Stimulated activated CD8-positive, alpha-beta memory T cell treated with anti-CD3 and anti-CD28 coated beads, Interleukin-7, amount 100 ng/mL, for 48 hours (primary cell): ENCODE data around the gene DNAH11.
"Not testable (repeated sequence)": the region's sequence is repeated elsewhere in the genome, so short reads cannot be mapped to it uniquely, and the experiment has no call there.

Experiments used
- DNase-seq, 2 donors: peaks; one replicate each; pipeline ENCODE4 v3.0.0-alpha.2; 2020; ENCODE audit warnings: low read depth in 1 of 2; ENCODE audit errors: extremely low read depth in 1 of 2

The DNAH11 gene

GRCh38 chr7:21542891-21543527 lies at the start of gene DNAH11:
Gene DNAH11, plus strand, starts transcription at chr7:21543039. Its CDS starts 207 bp downstream, at chr7:21543246.
- DNase-seq = no peak

DNA sequence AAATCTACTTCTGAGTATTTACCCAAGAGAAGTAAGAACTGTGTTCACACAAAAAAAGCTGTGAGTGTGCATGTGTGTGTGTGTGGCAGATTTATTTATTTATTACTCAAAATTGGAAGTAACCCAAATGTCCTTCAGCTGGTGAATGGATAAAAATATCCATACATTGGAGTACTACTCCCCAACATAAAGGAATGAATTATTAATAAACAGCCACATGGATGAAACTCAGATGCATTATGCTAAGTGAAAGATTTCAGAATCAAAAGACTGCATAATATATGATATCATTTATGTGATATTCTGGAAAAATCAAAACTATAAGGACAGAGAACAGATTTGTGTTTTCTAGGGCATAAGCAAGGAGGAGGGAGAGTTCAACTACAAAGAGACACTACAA lies 47.1 kb upstream of the DNAH11 start:
- no peak for DNase-seq

- DNase-seq = no peak
Measured at GRCh38 chr7:21497072-21497471, 45.8 kb upstream of the DNAH11 start.

DNA sequence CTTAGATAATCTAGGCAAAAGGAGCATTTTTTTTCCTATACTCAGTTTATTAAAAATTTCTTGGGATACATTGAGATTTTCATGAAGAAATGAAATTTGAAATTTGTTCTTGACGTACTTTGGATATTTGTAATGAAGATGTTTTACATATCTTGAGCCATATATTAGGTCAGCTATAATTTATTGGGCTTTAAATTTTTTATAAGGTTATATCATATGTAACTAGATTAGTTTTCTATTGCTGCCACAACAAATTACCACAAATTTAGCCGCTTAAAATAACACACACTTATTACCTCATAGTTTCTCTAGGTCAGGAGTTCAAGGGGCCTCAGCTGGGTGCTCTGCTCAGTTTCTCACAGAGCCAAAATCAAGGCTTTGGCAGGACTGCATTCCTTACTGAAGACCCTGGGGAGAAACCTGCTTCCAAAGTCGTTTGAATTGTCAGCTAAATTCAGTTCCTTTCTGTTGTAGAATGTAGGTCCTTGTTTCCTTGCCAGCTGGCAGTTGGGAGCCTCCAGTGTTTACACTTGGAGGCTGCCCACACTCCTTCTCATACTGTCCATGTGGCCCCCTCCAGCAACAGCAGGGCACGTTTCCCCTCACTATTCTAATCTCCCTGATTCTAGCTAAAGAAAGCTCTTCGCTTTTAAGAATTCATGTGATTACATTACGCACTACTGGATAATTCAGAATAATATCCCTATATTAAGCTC lies 42.6 kb upstream of the DNAH11 start:
- DNase-seq = no peak

DNA sequence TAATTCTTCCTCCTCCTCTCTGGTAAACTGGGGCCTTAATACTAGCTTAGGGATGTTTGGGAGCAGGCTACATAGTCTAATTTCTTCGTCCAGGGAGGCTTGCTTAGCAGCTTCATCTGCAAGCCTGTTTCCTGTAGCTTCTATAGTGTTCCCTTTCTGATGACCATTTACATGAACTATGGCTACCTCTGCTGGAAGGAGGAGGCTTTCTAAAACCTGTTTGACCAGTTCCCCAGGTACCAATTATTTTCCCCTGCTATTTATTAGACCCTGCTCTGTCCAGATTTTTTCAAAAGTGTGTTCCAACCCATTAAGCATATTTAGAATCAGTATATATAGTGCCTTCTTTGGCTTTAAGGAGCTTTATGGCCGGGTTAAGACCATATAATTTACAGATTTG lies 38.8 kb upstream of the DNAH11 start:
- DNase-seq = no peak

DNA sequence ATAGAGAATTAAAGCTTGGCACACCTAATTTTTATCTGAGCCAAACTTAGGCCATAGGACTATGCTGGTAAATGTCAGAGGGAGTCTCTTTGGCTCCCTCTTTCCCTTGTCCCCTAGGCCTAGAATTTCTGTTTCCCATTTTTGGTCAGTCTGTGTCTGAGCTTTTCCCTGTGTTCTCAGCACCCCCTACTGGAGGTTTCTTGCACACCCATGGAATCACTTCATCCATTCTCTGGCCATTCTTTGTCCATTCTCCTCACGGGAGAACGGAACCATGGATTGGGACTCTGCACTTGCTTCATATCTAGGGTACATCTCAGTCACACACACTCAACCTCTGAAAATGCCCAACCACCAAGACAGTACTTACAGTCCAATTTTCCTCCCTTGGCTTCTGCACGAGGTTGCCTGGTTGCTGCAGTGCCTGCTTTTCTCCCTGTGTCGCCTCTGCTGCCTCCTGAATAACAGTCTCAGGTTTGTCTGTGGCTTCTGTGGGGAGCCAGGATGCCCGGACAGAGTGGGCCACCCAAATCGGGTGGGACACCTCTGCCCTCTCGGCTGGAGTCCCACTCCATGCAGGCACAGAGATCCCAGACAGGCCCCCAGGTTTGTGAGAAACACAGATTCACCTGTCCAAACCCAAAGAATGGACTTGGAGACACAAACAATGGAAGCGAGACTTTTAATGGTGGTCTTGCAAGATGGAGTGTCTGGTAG lies 35.1 kb upstream of the DNAH11 start:
- peak in 1 of 2 donors; percentile 5 for DNase-seq

GRCh38 chr7:21508538-21508937 lies 34.3 kb upstream of the DNAH11 start:
- DNase-seq = no peak

- no peak for DNase-seq
Measured at GRCh38 chr7:21514062-21514461, 28.8 kb upstream of the DNAH11 start.

DNA sequence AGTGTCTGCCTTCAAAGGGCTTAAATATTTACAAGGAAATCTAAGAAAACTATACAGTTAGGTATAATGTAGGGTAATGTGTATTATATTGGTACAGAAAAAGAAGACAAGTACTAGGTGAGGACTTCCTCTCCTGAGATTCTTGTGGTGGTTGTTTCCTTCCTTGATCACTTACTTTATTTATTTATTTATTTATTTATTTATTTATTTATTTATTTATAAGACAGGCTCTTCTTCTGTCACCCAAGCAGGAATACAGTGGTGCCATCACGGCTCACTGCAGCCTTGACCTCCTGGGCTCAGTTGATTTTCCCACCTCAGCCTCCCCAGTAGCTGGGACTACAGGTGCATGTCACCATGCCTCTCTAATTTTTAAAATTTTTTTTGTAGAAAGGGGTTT lies 18.2 kb upstream of the DNAH11 start:
- DNase-seq = no peak

- no peak for DNase-seq
Measured at GRCh38 chr7:21526007-21526406, 16.8 kb upstream of the DNAH11 start.

DNA sequence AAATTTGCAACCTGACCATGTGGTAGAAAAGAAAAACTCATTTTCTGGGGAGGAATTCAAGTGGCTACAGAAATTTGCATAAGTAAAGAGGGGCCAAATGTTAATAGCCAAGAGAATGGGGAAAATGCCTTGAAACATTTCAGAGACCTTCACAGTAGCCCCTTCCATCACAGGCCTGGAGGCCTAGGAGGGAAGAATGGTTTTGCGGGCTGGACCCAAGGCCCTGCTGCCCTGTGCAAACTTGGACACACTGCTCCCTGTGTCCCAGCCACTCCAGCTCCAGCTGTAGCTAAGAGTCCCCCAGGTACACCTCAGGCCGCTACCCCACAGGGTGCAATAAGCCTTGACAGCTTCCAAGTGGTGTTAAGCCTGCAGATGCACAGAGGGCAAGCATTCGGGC lies 16.4 kb upstream of the DNAH11 start:
- no peak for DNase-seq

DNA sequence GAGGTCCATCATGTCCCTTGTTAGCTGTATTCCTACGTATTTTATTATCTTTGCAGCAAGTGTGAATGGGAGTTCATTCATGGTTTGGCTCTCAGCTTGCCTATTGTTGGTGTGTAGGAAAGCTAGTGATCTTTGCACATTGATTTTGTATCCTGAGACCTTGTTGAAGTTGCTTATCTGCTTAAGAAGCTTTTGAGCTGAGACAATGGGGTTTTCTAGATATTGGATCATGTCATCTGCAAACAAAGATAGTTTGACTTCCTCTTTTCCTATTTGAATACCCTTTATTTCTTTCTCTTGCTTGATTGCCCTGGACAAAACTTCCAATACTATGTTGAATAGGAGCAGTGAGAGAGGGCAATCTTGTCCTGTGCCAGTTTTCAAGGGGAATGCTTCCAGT lies 10.4 kb upstream of the DNAH11 start:
- not testable (repeated sequence) for DNase-seq

DNA sequence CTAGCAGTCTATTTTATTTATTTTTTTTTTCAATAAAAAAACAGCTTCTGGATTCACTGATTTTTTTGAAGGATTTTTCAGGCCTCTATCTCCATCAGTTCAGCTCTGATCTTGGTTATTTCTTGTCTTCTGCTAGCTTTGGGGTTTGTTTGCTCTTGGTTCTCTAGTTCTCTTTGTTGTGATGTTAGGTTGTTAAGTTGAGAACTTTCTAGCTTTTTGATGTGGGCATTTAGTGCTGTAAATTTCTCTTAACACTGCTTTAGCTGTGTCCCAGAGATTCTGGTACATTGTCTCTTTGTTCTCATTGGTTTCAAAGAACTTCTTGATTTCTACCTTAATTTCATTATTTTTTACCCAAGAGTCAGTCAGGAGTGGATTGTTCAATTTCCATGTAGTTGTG lies 9.2 kb upstream of the DNAH11 start:
- DNase-seq = not testable (repeated sequence)

GRCh38 chr7:21536445-21537118 lies 6.3 kb upstream of the DNAH11 start:
- not testable (repeated sequence) for DNase-seq

DNA sequence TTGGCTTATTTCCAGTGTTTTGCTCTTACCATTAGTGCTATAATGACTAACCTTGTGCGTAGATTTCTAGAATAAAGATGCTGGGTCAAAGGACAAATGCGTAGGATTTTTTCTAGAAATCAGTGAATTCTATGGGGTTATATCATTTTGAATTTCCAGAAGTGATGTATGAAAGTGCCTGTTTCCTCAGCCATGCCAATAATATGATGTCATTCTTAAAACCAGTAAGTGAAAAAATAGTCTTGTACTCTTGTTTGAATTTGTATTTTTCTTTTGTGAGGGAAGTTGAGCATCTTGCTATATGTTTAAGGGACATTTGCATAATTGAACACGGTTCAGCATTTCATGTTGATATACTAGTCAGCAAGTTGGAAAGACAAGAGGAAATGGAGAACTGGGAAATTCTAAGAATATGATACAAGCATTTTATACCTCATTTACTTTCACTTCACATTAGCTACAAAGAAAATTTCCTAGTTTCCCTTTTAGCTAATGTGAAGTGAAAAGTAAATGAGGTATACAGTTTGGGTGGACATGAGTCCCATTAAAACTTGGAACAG lies 3.8 kb upstream of the DNAH11 start:
- DNase-seq = no peak

- DNase-seq = no peak
Measured at GRCh38 chr7:21543528-21544302, 876 bp downstream of the DNAH11 start.

- no peak for DNase-seq
Measured at GRCh38 chr7:21544303-21544656, 1.4 kb downstream of the DNAH11 start.

- DNase-seq = no peak
Measured at GRCh38 chr7:21544715-21545114, 1.9 kb downstream of the DNAH11 start.

- DNase-seq = no peak
Measured at GRCh38 chr7:21547501-21547900, 4.7 kb downstream of the DNAH11 start.

DNA sequence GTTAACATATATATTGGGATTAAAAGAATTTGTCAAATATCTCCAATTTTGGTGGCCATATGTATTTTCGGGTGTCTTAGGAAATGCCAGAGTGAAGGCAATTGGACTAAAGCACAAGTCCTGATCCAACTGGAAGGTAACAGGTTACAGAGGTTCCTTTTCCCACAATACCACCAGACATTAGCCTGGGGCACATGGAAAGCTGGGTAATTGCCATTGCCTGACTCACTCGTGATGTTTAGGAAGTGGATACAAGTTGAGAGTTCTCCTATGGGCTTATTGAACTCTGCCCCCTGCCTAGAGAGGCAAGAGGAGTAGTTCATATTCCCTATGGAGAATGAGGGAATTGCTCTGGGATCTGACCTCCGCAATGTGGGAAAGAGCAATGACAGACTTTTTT lies 5.7 kb downstream of the DNAH11 start:
- no peak for DNase-seq
